ENCODE measurements around the gene SEC16A.

SEC16A gene

GRCh38 chr9:136481558-136481957 lies 1.3 kb downstream of the SEC16A start:
- H3K4me3 ChIP-seq (ENCODE audit: low read length in 2 of 2) = peak overlapping the region; percentile 77 to 91
- H3K9ac ChIP-seq (ENCODE audit: low read length in 2 of 2) = no peak overlapping the region
- no peaks in the 10 kb centered on the region for H3K27me3 ChIP-seq (ENCODE audit: control insufficient read depth in 1 of 2, insufficient read depth in 2 of 2, low read length in 2 of 2)
- H3K27ac ChIP-seq (ENCODE audit: low read length) = no peak overlapping the region
- H3K4me1 ChIP-seq (ENCODE audit: control insufficient read depth, insufficient read depth, low read length) = peaks cover 25% of the 10 kb centered on the region
- no peaks in the 10 kb centered on the region for H3K9me3 ChIP-seq (ENCODE audit: control insufficient read depth in 2 of 2, low read length in 2 of 2)
- H3K36me3 ChIP-seq (ENCODE audit: control insufficient read depth in 2 of 2, insufficient read depth in 2 of 2, low read length in 2 of 2) = peaks cover 12% of the 10 kb centered on the region in 2 donors

- Histone ChIP-seq H3K9ac (ENCODE audit: low read length in 2 of 2) (no peak overlapping the region), H3K4me1 (ENCODE audit: control insufficient read depth, insufficient read depth, low read length) (peaks cover 4% of the 10 kb centered on the region), H3K27me3 (ENCODE audit: control insufficient read depth in 1 of 2, insufficient read depth in 2 of 2, low read length in 2 of 2) (no peaks in the 10 kb centered on the region), H3K27ac (ENCODE audit: low read length) (no peak overlapping the region), H3K36me3 (ENCODE audit: control insufficient read depth in 2 of 2, insufficient read depth in 2 of 2, low read length in 2 of 2) (peaks cover 45 to 50% of the 10 kb centered on the region in 2 donors), H3K4me3 (ENCODE audit: low read length in 2 of 2) (no peak overlapping the region), H3K9me3 (ENCODE audit: control insufficient read depth in 2 of 2, low read length in 2 of 2) (no peaks in the 10 kb centered on the region)
Measured at GRCh38 chr9:136476369-136477150, 6.3 kb downstream of the SEC16A start.

GRCh38 chr9:136474974-136475865 lies 7.6 kb downstream of the SEC16A start:
- Histone ChIP-seq H3K9me3 (ENCODE audit: control insufficient read depth in 2 of 2, low read length in 2 of 2) (no peaks in the 10 kb centered on the region), H3K9ac (ENCODE audit: low read length in 2 of 2) (no peak overlapping the region), H3K36me3 (ENCODE audit: control insufficient read depth in 2 of 2, insufficient read depth in 2 of 2, low read length in 2 of 2) (peaks cover 56 to 60% of the 10 kb centered on the region in 2 donors), H3K27ac (ENCODE audit: low read length) (no peak overlapping the region), H3K4me1 (ENCODE audit: control insufficient read depth, insufficient read depth, low read length) (no peaks in the 10 kb centered on the region), H3K4me3 (ENCODE audit: low read length in 2 of 2) (no peak overlapping the region), H3K27me3 (ENCODE audit: control insufficient read depth in 1 of 2, insufficient read depth in 2 of 2, low read length in 2 of 2) (no peaks in the 10 kb centered on the region)

- Histone ChIP-seq H3K27me3 (ENCODE audit: control insufficient read depth in 1 of 2, insufficient read depth in 2 of 2, low read length in 2 of 2) (no peaks in the 10 kb centered on the region), H3K36me3 (ENCODE audit: control insufficient read depth in 2 of 2, insufficient read depth in 2 of 2, low read length in 2 of 2) (peaks cover 61 to 63% of the 10 kb centered on the region in 2 donors), H3K27ac (ENCODE audit: low read length) (no peak overlapping the region), H3K4me1 (ENCODE audit: control insufficient read depth, insufficient read depth, low read length) (no peaks in the 10 kb centered on the region), H3K9ac (ENCODE audit: low read length in 2 of 2) (no peak overlapping the region), H3K9me3 (ENCODE audit: control insufficient read depth in 2 of 2, low read length in 2 of 2) (no peaks in the 10 kb centered on the region), H3K4me3 (ENCODE audit: low read length in 2 of 2) (no peak overlapping the region)
Measured at GRCh38 chr9:136474021-136474640, 8.7 kb downstream of the SEC16A start.

- H3K36me3 ChIP-seq (ENCODE audit: control insufficient read depth in 2 of 2, insufficient read depth in 2 of 2, low read length in 2 of 2) = peaks cover 64% of the 10 kb centered on the region in 2 donors
- no peak overlapping the region for H3K4me3 ChIP-seq (ENCODE audit: low read length in 2 of 2)
- H3K9me3 ChIP-seq (ENCODE audit: control insufficient read depth in 2 of 2, low read length in 2 of 2) = no peaks in the 10 kb centered on the region
- H3K4me1 ChIP-seq (ENCODE audit: control insufficient read depth, insufficient read depth, low read length) = no peaks in the 10 kb centered on the region
- H3K27me3 ChIP-seq (ENCODE audit: control insufficient read depth in 1 of 2, insufficient read depth in 2 of 2, low read length in 2 of 2) = no peaks in the 10 kb centered on the region
- no peak overlapping the region for H3K9ac ChIP-seq (ENCODE audit: low read length in 2 of 2)
- no peak overlapping the region for H3K27ac ChIP-seq (ENCODE audit: low read length)
Measured at GRCh38 chr9:136473354-136473721, 9.5 kb downstream of the SEC16A start.

GRCh38 chr9:136472640-136473353 lies 10.0 kb downstream of the SEC16A start:
- H3K4me1 ChIP-seq (ENCODE audit: control insufficient read depth, insufficient read depth, low read length) = no peaks in the 10 kb centered on the region
- no peaks in the 10 kb centered on the region for H3K9me3 ChIP-seq (ENCODE audit: control insufficient read depth in 2 of 2, low read length in 2 of 2)
- H3K9ac ChIP-seq (ENCODE audit: low read length in 2 of 2) = no peak overlapping the region
- peaks cover 67 to 69% of the 10 kb centered on the region in 2 donors for H3K36me3 ChIP-seq (ENCODE audit: control insufficient read depth in 2 of 2, insufficient read depth in 2 of 2, low read length in 2 of 2)
- H3K4me3 ChIP-seq (ENCODE audit: low read length in 2 of 2) = no peak overlapping the region
- no peaks in the 10 kb centered on the region for H3K27me3 ChIP-seq (ENCODE audit: control insufficient read depth in 1 of 2, insufficient read depth in 2 of 2, low read length in 2 of 2)
- H3K27ac ChIP-seq (ENCODE audit: low read length) = no peak overlapping the region

GRCh38 chr9:136471802-136472487 lies 10.9 kb downstream of the SEC16A start:
- Histone ChIP-seq H3K9ac (ENCODE audit: low read length in 2 of 2) (no peak overlapping the region), H3K27me3 (ENCODE audit: control insufficient read depth in 1 of 2, insufficient read depth in 2 of 2, low read length in 2 of 2) (no peaks in the 10 kb centered on the region), H3K4me1 (ENCODE audit: control insufficient read depth, insufficient read depth, low read length) (no peaks in the 10 kb centered on the region), H3K27ac (ENCODE audit: low read length) (no peak overlapping the region), H3K9me3 (ENCODE audit: control insufficient read depth in 2 of 2, low read length in 2 of 2) (no peaks in the 10 kb centered on the region), H3K36me3 (ENCODE audit: control insufficient read depth in 2 of 2, insufficient read depth in 2 of 2, low read length in 2 of 2) (peaks cover 63 to 70% of the 10 kb centered on the region in 2 donors), H3K4me3 (ENCODE audit: low read length in 2 of 2) (no peak overlapping the region)

GRCh38 chr9:136470792-136471469 lies 11.9 kb downstream of the SEC16A start:
- H3K4me3 ChIP-seq (ENCODE audit: low read length in 2 of 2) = no peak overlapping the region
- H3K27ac ChIP-seq (ENCODE audit: low read length) = no peak overlapping the region
- H3K36me3 ChIP-seq (ENCODE audit: control insufficient read depth in 2 of 2, insufficient read depth in 2 of 2, low read length in 2 of 2) = peaks cover 64 to 74% of the 10 kb centered on the region in 2 donors
- no peaks in the 10 kb centered on the region for H3K27me3 ChIP-seq (ENCODE audit: control insufficient read depth in 1 of 2, insufficient read depth in 2 of 2, low read length in 2 of 2)
- H3K4me1 ChIP-seq (ENCODE audit: control insufficient read depth, insufficient read depth, low read length) = no peaks in the 10 kb centered on the region
- no peaks in the 10 kb centered on the region for H3K9me3 ChIP-seq (ENCODE audit: control insufficient read depth in 2 of 2, low read length in 2 of 2)
- H3K9ac ChIP-seq (ENCODE audit: low read length in 2 of 2) = no peak overlapping the region

GRCh38 chr9:136470356-136470755 lies 12.5 kb downstream of the SEC16A start:
- no peaks in the 10 kb centered on the region for H3K4me1 ChIP-seq (ENCODE audit: control insufficient read depth, insufficient read depth, low read length)
- H3K27me3 ChIP-seq (ENCODE audit: control insufficient read depth in 1 of 2, insufficient read depth in 2 of 2, low read length in 2 of 2) = no peaks in the 10 kb centered on the region
- H3K27ac ChIP-seq (ENCODE audit: low read length) = no peak overlapping the region
- H3K36me3 ChIP-seq (ENCODE audit: control insufficient read depth in 2 of 2, insufficient read depth in 2 of 2, low read length in 2 of 2) = peaks cover 64 to 77% of the 10 kb centered on the region in 2 donors
- no peak overlapping the region for H3K9ac ChIP-seq (ENCODE audit: low read length in 2 of 2)
- no peak overlapping the region for H3K4me3 ChIP-seq (ENCODE audit: low read length in 2 of 2)
- H3K9me3 ChIP-seq (ENCODE audit: control insufficient read depth in 2 of 2, low read length in 2 of 2) = no peaks in the 10 kb centered on the region

All from stomach smooth muscle (tissue), 2 donors.